ENCODE data around the gene USP7. TPM values are rescaled to one million over a fixed set of nuclear protein-coding genes. Genes with fewer than 3 reads are reported as not detected.

USP7 gene
- total RNA-seq, 2 donors from 2014 or later: 114 to 140 TPM

DNA sequence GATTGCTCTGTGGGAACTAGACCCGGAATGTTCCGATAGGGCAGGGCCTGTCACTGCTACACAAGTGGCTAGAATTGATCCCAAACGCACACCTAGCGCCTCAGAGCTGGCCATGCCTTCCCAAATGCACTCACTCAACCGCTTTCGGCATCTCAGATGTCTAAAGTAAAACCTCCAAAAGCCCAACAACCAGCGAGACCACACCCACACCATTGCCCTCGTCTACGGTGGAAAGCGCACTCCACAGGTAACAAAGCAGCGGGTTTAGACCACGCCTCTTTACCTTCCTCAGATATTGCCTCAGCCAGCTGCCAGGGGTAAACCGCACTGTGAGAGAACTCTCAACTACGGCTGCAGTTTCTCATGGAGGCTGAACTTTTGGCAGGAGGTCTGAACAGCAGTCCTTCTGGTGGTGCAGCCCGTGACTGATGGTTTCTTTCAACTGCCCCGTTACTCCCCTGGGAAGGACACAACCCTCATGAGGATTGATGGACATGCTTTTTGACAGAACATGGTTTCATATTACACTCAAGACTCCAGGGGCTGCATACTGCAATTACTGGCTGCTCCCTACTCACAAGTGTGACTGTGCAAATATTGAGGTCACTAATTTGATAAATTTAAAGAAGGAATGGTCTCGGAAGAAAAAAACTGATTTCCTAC, 34.5 kb downstream of the USP7 start:
- H3K4me1 Mint-ChIP-seq: peaks cover 4% of the 10 kb centered on the region
- TF ChIP-seq, protein P1, sequence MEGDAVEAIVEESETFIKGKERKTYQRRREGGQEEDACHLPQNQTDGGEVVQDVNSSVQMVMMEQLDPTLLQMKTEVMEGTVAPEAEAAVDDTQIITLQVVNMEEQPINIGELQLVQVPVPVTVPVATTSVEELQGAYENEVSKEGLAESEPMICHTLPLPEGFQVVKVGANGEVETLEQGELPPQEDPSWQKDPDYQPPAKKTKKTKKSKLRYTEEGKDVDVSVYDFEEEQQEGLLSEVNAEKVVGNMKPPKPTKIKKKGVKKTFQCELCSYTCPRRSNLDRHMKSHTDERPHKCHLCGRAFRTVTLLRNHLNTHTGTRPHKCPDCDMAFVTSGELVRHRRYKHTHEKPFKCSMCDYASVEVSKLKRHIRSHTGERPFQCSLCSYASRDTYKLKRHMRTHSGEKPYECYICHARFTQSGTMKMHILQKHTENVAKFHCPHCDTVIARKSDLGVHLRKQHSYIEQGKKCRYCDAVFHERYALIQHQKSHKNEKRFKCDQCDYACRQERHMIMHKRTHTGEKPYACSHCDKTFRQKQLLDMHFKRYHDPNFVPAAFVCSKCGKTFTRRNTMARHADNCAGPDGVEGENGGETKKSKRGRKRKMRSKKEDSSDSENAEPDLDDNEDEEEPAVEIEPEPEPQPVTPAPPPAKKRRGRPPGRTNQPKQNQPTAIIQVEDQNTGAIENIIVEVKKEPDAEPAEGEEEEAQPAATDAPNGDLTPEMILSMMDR (conservative IDR thresholded peaks at IDR 0.05): no peak
- Histone ChIP-seq H3K36me3 (ENCODE audit: control insufficient read depth, insufficient read depth, low read length) (peaks cover 31% of the 10 kb centered on the region), H3K27me3 (ENCODE audit: control insufficient read depth, insufficient read depth, low read length, poor library complexity, severe bottlenecking) (no peaks in the 10 kb centered on the region), H3K4me3 (ENCODE audit: low read length) (no peak overlapping the region), H3K9ac (ENCODE audit: extremely low read depth, low read length, poor library complexity, severe bottlenecking) (no peak overlapping the region), H3K9me3 (ENCODE audit: control insufficient read depth, low read length) (no peaks in the 10 kb centered on the region), H3K27ac (ENCODE audit: low read depth, low read length) (no peak overlapping the region), H3K4me1 (ENCODE audit: control insufficient read depth, insufficient read depth, low read length) (no peaks in the 10 kb centered on the region)
- no peaks in the 10 kb centered on the region for H3K27me3 Mint-ChIP-seq (ENCODE audit: insufficient read depth)
- H3K9me3 Mint-ChIP-seq: no peaks in the 10 kb centered on the region
- 90 to 96% methylated on average over 11 to 17 of the region's 17 CpGs for WGBS, 2 experiments (ENCODE audit: insufficient coverage in 1 of 2, insufficient read length in 1 of 2)
- no peak overlapping the region for H3K27ac Mint-ChIP-seq
- H3K36me3 Mint-ChIP-seq (ENCODE audit: low read depth): peaks cover 39% of the 10 kb centered on the region
- H3K4me3 Mint-ChIP-seq: no peak overlapping the region
- DNase-seq: no peak

DNA sequence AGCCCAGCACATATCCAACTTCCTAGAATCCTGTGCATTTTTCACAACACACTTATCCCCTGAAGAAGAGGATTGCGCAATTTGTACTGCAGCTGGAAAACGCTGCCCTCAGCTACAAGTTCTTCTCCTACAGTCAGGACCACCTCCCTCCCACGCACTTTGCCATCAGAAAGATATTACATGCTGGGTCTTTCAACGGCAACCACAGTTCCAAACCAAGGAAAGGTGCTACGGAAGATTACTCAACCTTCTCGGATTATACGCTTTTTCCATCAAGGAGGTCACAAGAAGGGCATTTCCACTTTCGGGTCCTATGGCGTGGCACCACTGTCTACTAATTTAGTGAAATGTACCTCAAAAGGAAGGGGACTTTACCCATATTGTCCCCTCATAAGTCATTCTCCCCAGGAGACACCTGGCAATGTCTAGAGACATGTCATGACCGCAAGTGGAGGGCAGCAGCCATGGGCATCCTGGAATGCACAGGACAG, 35.2 kb downstream of the USP7 start:
- Histone ChIP-seq H3K9ac (ENCODE audit: extremely low read depth, low read length, poor library complexity, severe bottlenecking) (no peak overlapping the region), H3K27me3 (ENCODE audit: control insufficient read depth, insufficient read depth, low read length, poor library complexity, severe bottlenecking) (no peaks in the 10 kb centered on the region), H3K4me3 (ENCODE audit: low read length) (no peak overlapping the region), H3K9me3 (ENCODE audit: control insufficient read depth, low read length) (no peaks in the 10 kb centered on the region), H3K4me1 (ENCODE audit: control insufficient read depth, insufficient read depth, low read length) (no peaks in the 10 kb centered on the region), H3K36me3 (ENCODE audit: control insufficient read depth, insufficient read depth, low read length) (peaks cover 31% of the 10 kb centered on the region), H3K27ac (ENCODE audit: low read depth, low read length) (no peak overlapping the region)
- Mint-ChIP-seq H3K27me3 (ENCODE audit: insufficient read depth) (no peaks in the 10 kb centered on the region), H3K4me1 (peaks cover 4% of the 10 kb centered on the region), H3K27ac (no peak overlapping the region), H3K4me3 (no peak overlapping the region), H3K36me3 (ENCODE audit: low read depth) (peaks cover 39% of the 10 kb centered on the region), H3K9me3 (no peaks in the 10 kb centered on the region)
- 93 to 96% methylated on average over 9 to 10 of the region's 10 CpGs for WGBS, 2 experiments (ENCODE audit: insufficient coverage in 1 of 2, insufficient read length in 1 of 2)
- no peak for DNase-seq
- TF ChIP-seq, protein P1 (conservative IDR thresholded peaks at IDR 0.05): no peak

DNA sequence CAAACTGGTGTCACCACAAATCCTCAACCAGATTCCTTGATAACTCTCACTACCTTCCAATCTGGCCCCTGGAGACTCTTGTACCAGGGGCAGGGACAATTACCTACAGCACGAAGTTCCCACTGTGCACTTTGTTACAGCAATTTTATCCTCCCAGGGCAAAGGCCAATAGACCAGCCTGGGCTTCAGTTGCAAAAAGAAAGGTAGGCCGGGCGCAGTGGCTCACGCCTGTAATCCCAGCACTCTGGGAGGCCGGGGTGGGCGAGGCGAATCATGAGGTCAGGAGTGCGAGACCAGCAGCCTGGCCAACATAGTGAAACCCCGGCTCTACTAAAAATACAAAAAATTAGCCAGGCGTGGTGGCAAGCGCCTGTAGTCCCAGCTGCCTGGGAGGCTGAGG, 36.9 kb downstream of the USP7 start:
- TF ChIP-seq, protein P1 (conservative IDR thresholded peaks at IDR 0.05): no peak
- Mint-ChIP-seq H3K4me1 (peaks cover 2% of the 10 kb centered on the region), H3K9me3 (no peaks in the 10 kb centered on the region), H3K4me3 (no peak overlapping the region), H3K27me3 (ENCODE audit: insufficient read depth) (no peaks in the 10 kb centered on the region), H3K36me3 (ENCODE audit: low read depth) (peaks cover 51% of the 10 kb centered on the region), H3K27ac (no peak overlapping the region)
- Histone ChIP-seq H3K27ac (ENCODE audit: low read depth, low read length) (no peak overlapping the region), H3K9me3 (ENCODE audit: control insufficient read depth, low read length) (no peaks in the 10 kb centered on the region), H3K36me3 (ENCODE audit: control insufficient read depth, insufficient read depth, low read length) (peaks cover 48% of the 10 kb centered on the region), H3K4me3 (ENCODE audit: low read length) (no peak overlapping the region), H3K9ac (ENCODE audit: extremely low read depth, low read length, poor library complexity, severe bottlenecking) (no peak overlapping the region), H3K27me3 (ENCODE audit: control insufficient read depth, insufficient read depth, low read length, poor library complexity, severe bottlenecking) (no peaks in the 10 kb centered on the region), H3K4me1 (ENCODE audit: control insufficient read depth, insufficient read depth, low read length) (no peaks in the 10 kb centered on the region)
- WGBS, 2 experiments (ENCODE audit: insufficient coverage in 1 of 2, insufficient read length in 1 of 2): 95 to 99% methylated on average over 11 of the region's 11 CpGs
- no peak for DNase-seq
